ENCODE data around the gene PPP1CA.

PPP1CA gene

GRCh38 chr11:67434395-67434881 lies 32.8 kb upstream of the PPP1CA start:
- Histone ChIP-seq H3K27me3 (replicated peaks in 2 of 5; ENCODE audit: control insufficient read depth in 4 of 5, insufficient read depth in 5 of 5, low read length in 4 of 5) (no peaks in the 10 kb centered on the region), H3K36me3 (ENCODE audit: control insufficient read depth in 4 of 4, insufficient read depth in 4 of 4, low read length in 3 of 4) (peaks cover 2 to 63% (median 35%) of the 10 kb centered on the region in 4 experiments), H3K4me3 (ENCODE audit: control insufficient read depth in 1 of 7, extremely low read depth in 1 of 7, insufficient read depth in 4 of 7, low read depth in 2 of 7, low read length in 6 of 7) (peak overlapping the region in 1 of 7 experiments; percentile 20), H3K4me1 (ENCODE audit: control extremely low read depth in 1 of 4, control insufficient read depth in 4 of 4, insufficient read depth in 4 of 4, low read length in 3 of 4) (peaks cover 1 to 65% (median 61%) of the 10 kb centered on the region in 4 experiments), H3K27ac (ENCODE audit: insufficient read depth in 1 of 2, low read depth in 1 of 2, low read length in 2 of 2, poor library complexity in 1 of 2, severe bottlenecking in 2 of 2) (peak overlapping the region in 1 of 2 experiments; percentile 70), H3K9me3 (ENCODE audit: control extremely low read depth in 1 of 5, control insufficient read depth in 4 of 5, insufficient read depth in 2 of 5, low read depth in 1 of 5, low read length in 4 of 5) (no peaks in the 10 kb centered on the region)
- POLR2A ChIA-PET: interaction anchor here (1.0 kb wide), 1 partner anchor 34 kb away, joined by 3 read pairs; no protein-coding TSS in a partner anchor
- CTCF ChIA-PET: no interaction called here
- no peak for DNase-seq
- 91% methylated on average over 19 of the region's 23 CpGs for WGBS (ENCODE audit: insufficient coverage)

- Histone ChIP-seq H3K27me3 (replicated peaks in 2 of 5; ENCODE audit: control insufficient read depth in 4 of 5, insufficient read depth in 5 of 5, low read length in 4 of 5) (no peaks in the 10 kb centered on the region), H3K36me3 (ENCODE audit: control insufficient read depth in 4 of 4, insufficient read depth in 4 of 4, low read length in 3 of 4) (peaks cover 2 to 65% (median 35%) of the 10 kb centered on the region in 4 experiments), H3K4me3 (ENCODE audit: control insufficient read depth in 1 of 7, extremely low read depth in 1 of 7, insufficient read depth in 4 of 7, low read depth in 2 of 7, low read length in 6 of 7) (no peak overlapping the region), H3K9me3 (ENCODE audit: control extremely low read depth in 1 of 5, control insufficient read depth in 4 of 5, insufficient read depth in 2 of 5, low read depth in 1 of 5, low read length in 4 of 5) (no peaks in the 10 kb centered on the region), H3K4me1 (ENCODE audit: control extremely low read depth in 1 of 4, control insufficient read depth in 4 of 4, insufficient read depth in 4 of 4, low read length in 3 of 4) (peaks cover 3 to 65% (median 61%) of the 10 kb centered on the region in 4 experiments), H3K27ac (ENCODE audit: insufficient read depth in 1 of 2, low read depth in 1 of 2, low read length in 2 of 2, poor library complexity in 1 of 2, severe bottlenecking in 2 of 2) (peak overlapping the region in 1 of 2 experiments; percentile 70)
- CTCF ChIA-PET: interaction anchor here (1.0 kb wide), 1 partner anchor 25 kb away, joined by 3 read pairs; no protein-coding TSS in a partner anchor
- WGBS (ENCODE audit: insufficient coverage): 89% methylated on average over 14 of the region's 22 CpGs
- POLR2A ChIA-PET: interaction anchor here (0.5 kb wide), 1 partner anchor 28 kb away, joined by 3 read pairs; no protein-coding TSS in a partner anchor
- DNase-seq: no peak
Measured at GRCh38 chr11:67433536-67434394, 32.1 kb upstream of the PPP1CA start.

GRCh38 chr11:67432655-67433349 lies 31.1 kb upstream of the PPP1CA start:
- H3K27ac ChIP-seq (ENCODE audit: insufficient read depth in 1 of 2, low read depth in 1 of 2, low read length in 2 of 2, poor library complexity in 1 of 2, severe bottlenecking in 2 of 2): peak overlapping the region in 1 of 2 experiments; percentile 70
- H3K27me3 ChIP-seq (replicated peaks in 2 of 5; ENCODE audit: control insufficient read depth in 4 of 5, insufficient read depth in 5 of 5, low read length in 4 of 5): no peaks in the 10 kb centered on the region
- DNase-seq: no peak
- H3K4me1 ChIP-seq (ENCODE audit: control extremely low read depth in 1 of 4, control insufficient read depth in 4 of 4, insufficient read depth in 4 of 4, low read length in 3 of 4): peaks cover 4 to 58% (median 56%) of the 10 kb centered on the region in 4 experiments
- WGBS (ENCODE audit: insufficient coverage): 88% methylated on average over 18 of the region's 22 CpGs
- POLR2A ChIA-PET: no interaction called here
- CTCF ChIA-PET: interaction anchor here (1.0 to 1.1 kb wide), 2 partner anchors 10 to 26 kb away, joined by 3 read pairs; no protein-coding TSS in a partner anchor
- no peak overlapping the region for H3K4me3 ChIP-seq (ENCODE audit: control insufficient read depth in 1 of 7, extremely low read depth in 1 of 7, insufficient read depth in 4 of 7, low read depth in 2 of 7, low read length in 6 of 7)
- H3K9me3 ChIP-seq (ENCODE audit: control extremely low read depth in 1 of 5, control insufficient read depth in 4 of 5, insufficient read depth in 2 of 5, low read depth in 1 of 5, low read length in 4 of 5): no peaks in the 10 kb centered on the region
- peaks cover 2 to 58% (median 35%) of the 10 kb centered on the region in 4 experiments for H3K36me3 ChIP-seq (ENCODE audit: control insufficient read depth in 4 of 4, insufficient read depth in 4 of 4, low read length in 3 of 4)

GRCh38 chr11:67431346-67432249 lies 29.9 kb upstream of the PPP1CA start:
- Histone ChIP-seq H3K9me3 (ENCODE audit: control extremely low read depth in 1 of 5, control insufficient read depth in 4 of 5, insufficient read depth in 2 of 5, low read depth in 1 of 5, low read length in 4 of 5) (no peaks in the 10 kb centered on the region), H3K27ac (ENCODE audit: insufficient read depth in 1 of 2, low read depth in 1 of 2, low read length in 2 of 2, poor library complexity in 1 of 2, severe bottlenecking in 2 of 2) (peak overlapping the region in 1 of 2 experiments; percentile 43), H3K4me1 (ENCODE audit: control extremely low read depth in 1 of 4, control insufficient read depth in 4 of 4, insufficient read depth in 4 of 4, low read length in 3 of 4) (peaks cover 3 to 54% (median 51%) of the 10 kb centered on the region in 4 experiments), H3K27me3 (replicated peaks in 2 of 5; ENCODE audit: control insufficient read depth in 4 of 5, insufficient read depth in 5 of 5, low read length in 4 of 5) (no peaks in the 10 kb centered on the region), H3K36me3 (ENCODE audit: control insufficient read depth in 4 of 4, insufficient read depth in 4 of 4, low read length in 3 of 4) (peaks cover 2 to 55% (median 35%) of the 10 kb centered on the region in 4 experiments), H3K4me3 (ENCODE audit: control insufficient read depth in 1 of 7, extremely low read depth in 1 of 7, insufficient read depth in 4 of 7, low read depth in 2 of 7, low read length in 6 of 7) (no peak overlapping the region)
- no peak for DNase-seq
- ChIA-PET CTCF (interaction anchor here (0.6 to 1.1 kb wide), 3 partner anchors 8 to 37 kb away, joined by 3 to 5 read pairs (median 3); no protein-coding TSS in a partner anchor), POLR2A (no interaction called here)
- WGBS (ENCODE audit: insufficient coverage): 95% methylated on average over 17 of the region's 24 CpGs

GRCh38 chr11:67429722-67430121 lies 28.1 kb upstream of the PPP1CA start:
- H3K4me3 ChIP-seq (ENCODE audit: control insufficient read depth in 1 of 7, extremely low read depth in 1 of 7, insufficient read depth in 4 of 7, low read depth in 2 of 7, low read length in 6 of 7): no peak overlapping the region
- H3K4me1 ChIP-seq (ENCODE audit: control extremely low read depth in 1 of 4, control insufficient read depth in 4 of 4, insufficient read depth in 4 of 4, low read length in 3 of 4): peaks cover 3 to 37% (median 33%) of the 10 kb centered on the region in 4 experiments
- ChIA-PET POLR2A (interaction anchor here (0.6 kb wide), 1 partner anchor 53 kb away, joined by 3 read pairs; the partner anchor contains the start of gene AIP), CTCF (interaction anchor here (0.7 kb wide), 1 partner anchor 661 kb away, joined by 3 read pairs; no protein-coding TSS in a partner anchor)
- no peaks in the 10 kb centered on the region for H3K27me3 ChIP-seq (replicated peaks in 2 of 5; ENCODE audit: control insufficient read depth in 4 of 5, insufficient read depth in 5 of 5, low read length in 4 of 5)
- no peak for DNase-seq
- no peak overlapping the region for H3K27ac ChIP-seq (ENCODE audit: insufficient read depth in 1 of 2, low read depth in 1 of 2, low read length in 2 of 2, poor library complexity in 1 of 2, severe bottlenecking in 2 of 2)
- H3K36me3 ChIP-seq (ENCODE audit: control insufficient read depth in 4 of 4, insufficient read depth in 4 of 4, low read length in 3 of 4): peaks cover 0 to 38% (median 25%) of the 10 kb centered on the region in 4 experiments
- H3K9me3 ChIP-seq (ENCODE audit: control extremely low read depth in 1 of 5, control insufficient read depth in 4 of 5, insufficient read depth in 2 of 5, low read depth in 1 of 5, low read length in 4 of 5): no peaks in the 10 kb centered on the region
- 90% methylated on average over 11 of the region's 11 CpGs for WGBS (ENCODE audit: insufficient coverage)

- H3K36me3 ChIP-seq (ENCODE audit: control insufficient read depth in 4 of 4, insufficient read depth in 4 of 4, low read length in 3 of 4): peaks cover 0 to 32% (median 22%) of the 10 kb centered on the region in 4 experiments
- DNase-seq: no peak
- no peaks in the 10 kb centered on the region for H3K27me3 ChIP-seq (replicated peaks in 2 of 5; ENCODE audit: control insufficient read depth in 4 of 5, insufficient read depth in 5 of 5, low read length in 4 of 5)
- H3K4me3 ChIP-seq (ENCODE audit: control insufficient read depth in 1 of 7, extremely low read depth in 1 of 7, insufficient read depth in 4 of 7, low read depth in 2 of 7, low read length in 6 of 7): peak overlapping the region; percentile 86 to 99 (median 94)
- H3K4me1 ChIP-seq (ENCODE audit: control extremely low read depth in 1 of 4, control insufficient read depth in 4 of 4, insufficient read depth in 4 of 4, low read length in 3 of 4): peaks cover 3 to 37% (median 27%) of the 10 kb centered on the region in 4 experiments
- WGBS (ENCODE audit: insufficient coverage): 70% methylated on average over 10 of the region's 12 CpGs
- H3K9me3 ChIP-seq (ENCODE audit: control extremely low read depth in 1 of 5, control insufficient read depth in 4 of 5, insufficient read depth in 2 of 5, low read depth in 1 of 5, low read length in 4 of 5): no peaks in the 10 kb centered on the region
- H3K27ac ChIP-seq (ENCODE audit: insufficient read depth in 1 of 2, low read depth in 1 of 2, low read length in 2 of 2, poor library complexity in 1 of 2, severe bottlenecking in 2 of 2): peak overlapping the region; percentile 90 to 95
- ChIA-PET POLR2A (interaction anchor here (0.6 to 1.7 kb wide), 4 partner anchors 27 to 60 kb away, joined by 3 to 10 read pairs (median 3); partner anchors contain the start of genes AIP and PPP1CA), CTCF (interaction anchor here (0.7 to 2.5 kb wide), 5 partner anchors 9 to 661 kb away, joined by 3 to 7 read pairs (median 3); partner anchors contain the start of gene TMEM134)
Measured at GRCh38 chr11:67429038-67429668, 27.5 kb upstream of the PPP1CA start.
